SK-N-SH treated with all-trans-retinoic acid at 6 μM for 48 hours (cell line): ENCODE data around the gene PRR33.

ENCODE experiments used
- ATAC-seq: fragments of 200-7000 bp; cut with Tn5 transposase; 3 replicates; pipeline ENCODE4 v1.9.1; 2020; ENCODE audit warnings: mild to moderate bottlenecking, moderate library complexity
- ARNTL ChIP-seq: fragments of 450-650 bp; formaldehyde crosslinking; IDR thresholded peaks from 2 replicates; pipeline ENCODE4 v1.5.0; 2020; ENCODE audit warnings: low read depth, mild to moderate bottlenecking, moderate library complexity, borderline replicate concordance
- BACH2 ChIP-seq: fragments of 250-450 bp; sonication (Bioruptor Pico); IDR thresholded peaks from 2 replicates; pipeline ENCODE4 v1.9.0; 2021; ENCODE audit warnings: mild to moderate bottlenecking, borderline replicate concordance
- CREB5 ChIP-seq: fragments of 250-450 bp; sonication (Bioruptor Pico); IDR thresholded peaks from 2 replicates; pipeline ENCODE4 v1.5.1; 2020; ENCODE audit warnings: low read depth, mild to moderate bottlenecking, moderate library complexity
- CSDC2 ChIP-seq: fragments of 250-450 bp; sonication (Bioruptor Pico); IDR thresholded peaks from 2 replicates; pipeline ENCODE4 v1.5.0; 2020; ENCODE audit warnings: mild to moderate bottlenecking, moderate library complexity
- ESRRG ChIP-seq: fragments of 250-450 bp; sonication (Bioruptor Pico); IDR thresholded peaks from 2 replicates; pipeline ENCODE4 v1.6.1; 2021; ENCODE audit warnings: mild to moderate bottlenecking
- GLIS3 ChIP-seq: fragments of 250-450 bp; sonication (Bioruptor Pico); IDR thresholded peaks from 2 replicates; pipeline ENCODE4 v1.5.0; 2020; ENCODE audit warnings: mild to moderate bottlenecking, moderate library complexity
- ISL1 ChIP-seq: fragments of 250-450 bp; sonication (Bioruptor Pico); IDR thresholded peaks from 2 replicates; pipeline ENCODE4 v2.1.2; 2022; ENCODE audit warnings: mild to moderate bottlenecking, moderate library complexity
- OSR1 ChIP-seq: fragments of 250-450 bp; sonication (Bioruptor Pico); IDR thresholded peaks from 2 replicates; pipeline ENCODE4 v1.8.0; 2022; ENCODE audit warnings: moderate library complexity, mild to moderate bottlenecking, inconsistent platforms
- PPARA ChIP-seq: fragments of 250-450 bp; sonication (Bioruptor Pico); IDR thresholded peaks from 2 replicates; pipeline ENCODE4 v1.5.0; 2020; ENCODE audit warnings: mild to moderate bottlenecking, borderline replicate concordance
- RARB ChIP-seq: fragments of 250-450 bp; sonication (Bioruptor Pico); IDR thresholded peaks from 2 replicates; pipeline ENCODE4 v1.8.0; 2021; ENCODE audit warnings: mild to moderate bottlenecking, moderate library complexity
- SNAI2 ChIP-seq: fragments of 250-450 bp; sonication (Bioruptor Pico); IDR thresholded peaks from 2 replicates; pipeline ENCODE4 v1.5.0; 2020; ENCODE audit warnings: mild to moderate bottlenecking, moderate library complexity
- TCF4 ChIP-seq: fragments of 250-450 bp; sonication (Bioruptor Pico); IDR thresholded peaks from 2 replicates; pipeline ENCODE4 v1.8.0; 2021; ENCODE audit warnings: mild to moderate bottlenecking, moderate library complexity, borderline replicate concordance
- TOX ChIP-seq: fragments of 250-450 bp; sonication (Bioruptor Pico); IDR thresholded peaks from 2 replicates; pipeline ENCODE4 v1.8.0; 2021; ENCODE audit warnings: mild to moderate bottlenecking, moderate library complexity, borderline replicate concordance
- ZC3H10 ChIP-seq: fragments of 250-450 bp; sonication (Bioruptor Pico); IDR thresholded peaks from 2 replicates; pipeline ENCODE4 v1.5.1; 2021; ENCODE audit warnings: mild to moderate bottlenecking, moderate library complexity
- ZFP3 ChIP-seq: fragments of 250-450 bp; sonication (Bioruptor Pico); IDR thresholded peaks from 2 replicates; pipeline ENCODE4 v1.5.0; 2020; ENCODE audit warnings: mild to moderate bottlenecking, moderate library complexity
- ZNF565 ChIP-seq: fragments of 450-650 bp; formaldehyde crosslinking; conservative IDR thresholded peaks from 2 replicates; pipeline ENCODE4 v1.5.0; 2020; ENCODE audit warnings: low read depth, mild to moderate bottlenecking, moderate library complexity
- ZNF70 ChIP-seq: fragments of 450-650 bp; formaldehyde crosslinking; IDR thresholded peaks from 2 replicates; pipeline ENCODE4 v1.5.0; 2020; ENCODE audit warnings: mild to moderate bottlenecking, moderate library complexity
- ZNF8 ChIP-seq: fragments of 450-650 bp; formaldehyde crosslinking; IDR thresholded peaks from 2 replicates; pipeline ENCODE4 v1.5.0; 2020; ENCODE audit warnings: mild to moderate bottlenecking, moderate library complexity
- TF ChIP-seq, protein P1 (sequence below): fragments of 250-450 bp; sonication (Bioruptor Pico); IDR thresholded peaks from 2 replicates; pipeline ENCODE4 v1.5.1; 2021; ENCODE audit warnings: mild to moderate bottlenecking, moderate library complexity
- TF ChIP-seq, protein P2 (sequence below): fragments of 250-450 bp; sonication (Bioruptor Pico); IDR thresholded peaks from 2 replicates; pipeline ENCODE4 v1.8.0; 2021; ENCODE audit warnings: low read depth, mild to moderate bottlenecking, moderate library complexity, borderline replicate concordance
- TF ChIP-seq, protein P3 (sequence below): fragments of 250-450 bp; sonication (Bioruptor Pico); IDR thresholded peaks from 2 replicates; pipeline ENCODE4 v1.8.0; 2020; ENCODE audit warnings: mild to moderate bottlenecking, moderate library complexity, borderline replicate concordance

Gene PRR33

GRCh38 chr11:1896923-1897322, 5.2 kb upstream of the PRR33 start:
- no peak for TF ChIP-seq ZC3H10 (CRISPR knock-in tag)
- TF ChIP-seq TCF4 (CRISPR knock-in tag): no peak
- no peak for TF ChIP-seq ZNF565 (CRISPR knock-in tag)
- no peak for TF ChIP-seq ZFP3 (CRISPR knock-in tag)
- TF ChIP-seq RARB (CRISPR knock-in tag): no peak
- no peak for TF ChIP-seq CREB5 (CRISPR knock-in tag)
- no peak for TF ChIP-seq ESRRG (CRISPR knock-in tag)
- no peak for TF ChIP-seq PPARA (CRISPR knock-in tag)
- no peak for TF ChIP-seq ISL1 (CRISPR knock-in tag)
- TF ChIP-seq, protein P1, sequence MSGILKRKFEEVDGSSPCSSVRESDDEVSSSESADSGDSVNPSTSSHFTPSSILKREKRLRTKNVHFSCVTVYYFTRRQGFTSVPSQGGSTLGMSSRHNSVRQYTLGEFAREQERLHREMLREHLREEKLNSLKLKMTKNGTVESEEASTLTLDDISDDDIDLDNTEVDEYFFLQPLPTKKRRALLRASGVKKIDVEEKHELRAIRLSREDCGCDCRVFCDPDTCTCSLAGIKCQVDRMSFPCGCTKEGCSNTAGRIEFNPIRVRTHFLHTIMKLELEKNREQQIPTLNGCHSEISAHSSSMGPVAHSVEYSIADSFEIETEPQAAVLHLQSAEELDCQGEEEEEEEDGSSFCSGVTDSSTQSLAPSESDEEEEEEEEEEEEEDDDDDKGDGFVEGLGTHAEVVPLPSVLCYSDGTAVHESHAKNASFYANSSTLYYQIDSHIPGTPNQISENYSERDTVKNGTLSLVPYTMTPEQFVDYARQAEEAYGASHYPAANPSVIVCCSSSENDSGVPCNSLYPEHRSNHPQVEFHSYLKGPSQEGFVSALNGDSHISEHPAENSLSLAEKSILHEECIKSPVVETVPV (CRISPR knock-in tag): no peak
- no peak for TF ChIP-seq ARNTL (CRISPR knock-in tag)
- no peak for TF ChIP-seq ZNF70 (CRISPR knock-in tag)
- TF ChIP-seq BACH2 (CRISPR knock-in tag): no peak
- ATAC-seq: no peak

DNA sequence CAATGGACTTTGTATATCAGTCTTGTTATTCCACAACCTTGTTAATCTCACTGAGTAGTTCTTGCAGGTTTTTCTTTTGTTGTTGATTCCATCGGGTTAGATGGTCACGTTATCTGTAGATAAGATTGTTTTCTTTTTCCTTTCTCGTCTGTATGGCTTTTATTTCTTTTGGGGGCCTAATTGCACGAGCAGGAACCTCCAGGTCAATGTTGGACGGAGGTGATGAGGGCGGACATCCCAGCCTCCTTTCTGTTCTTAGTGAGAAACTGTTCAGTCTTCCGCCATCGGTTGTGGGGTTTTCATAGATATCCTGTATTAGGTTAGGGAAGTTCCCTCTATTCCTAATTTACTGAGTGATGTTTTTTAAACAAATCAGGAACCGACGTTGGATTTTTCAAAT, 4.8 kb upstream of the PRR33 start:
- ATAC-seq: no peak
- TF ChIP-seq, protein P1 (CRISPR knock-in tag): no peak
- TF ChIP-seq CREB5 (CRISPR knock-in tag) (no peak), RARB (CRISPR knock-in tag) (no peak), CSDC2 (CRISPR knock-in tag) (no peak), ZNF8 (CRISPR knock-in tag) (no peak), ZNF70 (CRISPR knock-in tag) (no peak), PPARA (CRISPR knock-in tag) (no peak), ISL1 (CRISPR knock-in tag) (no peak), TOX (CRISPR knock-in tag) (no peak), ZNF565 (CRISPR knock-in tag) (no peak), GLIS3 (no peak), OSR1 (CRISPR knock-in tag) (no peak), ZC3H10 (CRISPR knock-in tag) (no peak)
- TF ChIP-seq, protein P2, sequence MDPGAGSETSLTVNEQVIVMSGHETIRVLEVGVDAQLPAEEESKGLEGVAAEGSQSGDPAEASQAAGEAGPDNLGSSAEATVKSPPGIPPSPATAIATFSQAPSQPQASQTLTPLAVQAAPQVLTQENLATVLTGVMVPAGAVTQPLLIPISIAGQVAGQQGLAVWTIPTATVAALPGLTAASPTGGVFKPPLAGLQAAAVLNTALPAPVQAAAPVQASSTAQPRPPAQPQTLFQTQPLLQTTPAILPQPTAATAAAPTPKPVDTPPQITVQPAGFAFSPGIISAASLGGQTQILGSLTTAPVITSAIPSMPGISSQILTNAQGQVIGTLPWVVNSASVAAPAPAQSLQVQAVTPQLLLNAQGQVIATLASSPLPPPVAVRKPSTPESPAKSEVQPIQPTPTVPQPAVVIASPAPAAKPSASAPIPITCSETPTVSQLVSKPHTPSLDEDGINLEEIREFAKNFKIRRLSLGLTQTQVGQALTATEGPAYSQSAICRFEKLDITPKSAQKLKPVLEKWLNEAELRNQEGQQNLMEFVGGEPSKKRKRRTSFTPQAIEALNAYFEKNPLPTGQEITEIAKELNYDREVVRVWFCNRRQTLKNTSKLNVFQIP (CRISPR knock-in tag): no peak

- ATAC-seq: no peak
Measured at GRCh38 chr11:1894759-1895158, 3.1 kb upstream of the PRR33 start.

DNA sequence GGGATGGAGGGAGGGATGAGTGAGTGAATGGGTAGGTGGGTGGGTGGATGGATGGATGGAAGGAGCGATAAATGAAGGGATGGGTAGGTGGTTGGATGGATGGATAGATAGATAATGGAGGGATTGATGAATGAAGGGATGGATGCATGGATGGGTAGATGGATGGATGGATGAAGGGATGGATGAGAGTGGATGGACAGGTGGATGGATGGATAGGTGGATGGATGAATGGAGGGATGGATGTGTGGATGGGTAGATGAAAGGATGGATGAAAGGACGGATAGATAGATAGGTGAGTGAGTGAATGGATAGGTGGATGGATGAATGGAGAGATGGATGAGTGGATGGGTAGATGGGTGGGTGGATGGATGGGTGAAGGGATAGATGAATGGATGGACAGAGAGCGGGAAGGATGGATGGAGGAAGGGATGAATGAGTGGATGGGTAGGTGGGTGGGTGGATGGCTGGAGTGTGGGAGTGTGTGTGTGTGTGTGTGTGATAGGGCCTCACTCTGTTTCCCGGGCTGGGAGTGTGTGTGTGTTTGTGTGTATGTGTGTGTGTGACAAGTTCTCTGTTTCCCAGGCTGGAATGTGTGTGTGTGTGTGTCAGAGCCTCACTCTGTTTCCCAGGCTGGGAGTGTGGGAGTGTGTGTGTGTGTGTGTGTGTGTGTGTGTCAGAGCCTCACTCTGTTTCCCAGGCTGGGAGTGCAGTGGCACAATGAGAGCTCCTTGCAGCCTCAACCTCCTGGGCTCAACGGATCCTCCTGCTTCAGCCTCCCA, 2.1 kb upstream of the PRR33 start:
- ATAC-seq: no peak
- TF ChIP-seq ESRRG (CRISPR knock-in tag): no peak
- TF ChIP-seq CSDC2 (CRISPR knock-in tag): no peak
- TF ChIP-seq, protein P3, sequence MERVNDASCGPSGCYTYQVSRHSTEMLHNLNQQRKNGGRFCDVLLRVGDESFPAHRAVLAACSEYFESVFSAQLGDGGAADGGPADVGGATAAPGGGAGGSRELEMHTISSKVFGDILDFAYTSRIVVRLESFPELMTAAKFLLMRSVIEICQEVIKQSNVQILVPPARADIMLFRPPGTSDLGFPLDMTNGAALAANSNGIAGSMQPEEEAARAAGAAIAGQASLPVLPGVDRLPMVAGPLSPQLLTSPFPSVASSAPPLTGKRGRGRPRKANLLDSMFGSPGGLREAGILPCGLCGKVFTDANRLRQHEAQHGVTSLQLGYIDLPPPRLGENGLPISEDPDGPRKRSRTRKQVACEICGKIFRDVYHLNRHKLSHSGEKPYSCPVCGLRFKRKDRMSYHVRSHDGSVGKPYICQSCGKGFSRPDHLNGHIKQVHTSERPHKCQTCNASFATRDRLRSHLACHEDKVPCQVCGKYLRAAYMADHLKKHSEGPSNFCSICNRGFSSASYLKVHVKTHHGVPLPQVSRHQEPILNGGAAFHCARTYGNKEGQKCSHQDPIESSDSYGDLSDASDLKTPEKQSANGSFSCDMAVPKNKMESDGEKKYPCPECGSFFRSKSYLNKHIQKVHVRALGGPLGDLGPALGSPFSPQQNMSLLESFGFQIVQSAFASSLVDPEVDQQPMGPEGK (CRISPR knock-in tag): no peak
- TF ChIP-seq OSR1 (CRISPR knock-in tag): no peak
- TF ChIP-seq GLIS3: no peak
- no peak for TF ChIP-seq CREB5 (CRISPR knock-in tag)
- TF ChIP-seq, protein P1 (CRISPR knock-in tag): no peak
- TF ChIP-seq, all 23 proteins: peak for 0

More at GRCh38 chr11:1894759-1895158, 3.1 kb upstream of the PRR33 start:
- TF ChIP-seq SNAI2 (CRISPR knock-in tag) (no peak), ESRRG (CRISPR knock-in tag) (no peak), ZNF565 (CRISPR knock-in tag) (no peak), ZNF8 (CRISPR knock-in tag) (no peak), ARNTL (CRISPR knock-in tag) (no peak)
